HEK293 (cell line): Measurements from ENCODE around the gene C2orf78.
A peak's percentile ranks its signal among the peaks of the same experiment; 100 is the strongest.

Experiments used
- GLI4 ChIP-seq: fragments of 450-650 bp; formaldehyde crosslinking; IDR thresholded peaks from 2 replicates; pipeline ENCODE4 v1.5.1; 2016; ENCODE audit warnings: missing biosample characterization, missing genetic modification characterization
- KLF16 ChIP-seq: fragments of 450-650 bp; formaldehyde crosslinking; IDR thresholded peaks from 2 replicates; pipeline ENCODE4 v1.5.1; 2017; ENCODE audit warnings: missing biosample characterization, missing genetic modification characterization
- MYNN ChIP-seq: fragments of 450-650 bp; formaldehyde crosslinking; IDR thresholded peaks from 2 replicates; pipeline ENCODE4 v1.5.1; 2016; ENCODE audit warnings: missing biosample characterization, missing genetic modification characterization, borderline replicate concordance
- MZF1 ChIP-seq: fragments of 450-650 bp; formaldehyde crosslinking; IDR thresholded peaks from 2 replicates; pipeline ENCODE4 v1.5.1; 2017; ENCODE audit warnings: missing biosample characterization, missing genetic modification characterization, borderline replicate concordance
- SP2 ChIP-seq: fragments of 450-650 bp; formaldehyde crosslinking; IDR thresholded peaks from 2 replicates; pipeline ENCODE4 v1.5.1; 2016; ENCODE audit warnings: missing biosample characterization, missing genetic modification characterization
- ZNF112 ChIP-seq: fragments of 450-650 bp; formaldehyde crosslinking; IDR thresholded peaks from 2 replicates; pipeline ENCODE4 v1.5.0; 2017; ENCODE audit warnings: missing biosample characterization, missing genetic modification characterization
- ZNF132 ChIP-seq: fragments of 450-650 bp; formaldehyde crosslinking; IDR thresholded peaks from 2 replicates; pipeline ENCODE4 v1.5.1; 2017; ENCODE audit warnings: missing biosample characterization, missing genetic modification characterization, borderline replicate concordance
- ZNF18 ChIP-seq: fragments of 450-650 bp; formaldehyde crosslinking; IDR thresholded peaks from 2 replicates; pipeline ENCODE4 v1.5.1; 2016; ENCODE audit warnings: missing biosample characterization, missing genetic modification characterization
- ZNF202 ChIP-seq: fragments of 450-650 bp; formaldehyde crosslinking; IDR thresholded peaks from 2 replicates; pipeline ENCODE4 v1.5.1; 2016; ENCODE audit warnings: missing biosample characterization, missing genetic modification characterization, borderline replicate concordance
- ZNF214 ChIP-seq: fragments of 450-650 bp; formaldehyde crosslinking; IDR thresholded peaks from 2 replicates; pipeline ENCODE4 v1.5.1; 2017; ENCODE audit warnings: missing biosample characterization, mild to moderate bottlenecking, missing genetic modification characterization, borderline replicate concordance
- ZNF248 ChIP-seq: fragments of 450-650 bp; formaldehyde crosslinking; IDR thresholded peaks from 2 replicates; pipeline ENCODE4 v1.5.1; 2017; ENCODE audit warnings: missing biosample characterization, missing genetic modification characterization
- ZNF266 ChIP-seq: fragments of 450-650 bp; formaldehyde crosslinking; IDR thresholded peaks from 2 replicates; pipeline ENCODE4 v1.5.1; 2016; ENCODE audit warnings: missing biosample characterization, missing genetic modification characterization, low read depth
- ZNF341 ChIP-seq: fragments of 450-650 bp; formaldehyde crosslinking; IDR thresholded peaks from 2 replicates; pipeline ENCODE4; 2016; ENCODE audit warnings: low read depth, missing biosample characterization, missing genetic modification characterization
- ZNF391 ChIP-seq: fragments of 450-650 bp; formaldehyde crosslinking; IDR thresholded peaks from 2 replicates; pipeline ENCODE4 v1.5.1; 2016; ENCODE audit warnings: low read depth, missing biosample characterization, missing genetic modification characterization, borderline replicate concordance
- ZNF398 ChIP-seq: fragments of 450-650 bp; formaldehyde crosslinking; IDR thresholded peaks from 2 replicates; pipeline ENCODE4 v1.5.1; 2017; ENCODE audit warnings: missing biosample characterization, missing genetic modification characterization
- ZNF561 ChIP-seq: fragments of 450-650 bp; IDR thresholded peaks from 2 replicates; pipeline ENCODE4 v1.5.1; 2018; ENCODE audit warnings: missing biosample characterization, missing genetic modification characterization, borderline replicate concordance
- ZNF596 ChIP-seq: fragments of 450-650 bp; IDR thresholded peaks from 2 replicates; pipeline ENCODE4 v1.5.0; 2018; ENCODE audit warnings: missing biosample characterization, mild to moderate bottlenecking, missing genetic modification characterization, moderate library complexity
- ZNF623 ChIP-seq: fragments of 450-650 bp; formaldehyde crosslinking; IDR thresholded peaks from 2 replicates; pipeline ENCODE4 v1.5.1; 2016; ENCODE audit warnings: missing biosample characterization, missing genetic modification characterization
- ZNF645 ChIP-seq: fragments of 450-650 bp; formaldehyde crosslinking; IDR thresholded peaks from 2 replicates; pipeline ENCODE4; 2016; ENCODE audit warnings: missing biosample characterization, missing genetic modification characterization
- ZNF707 ChIP-seq: fragments of 450-650 bp; formaldehyde crosslinking; IDR thresholded peaks from 2 replicates; pipeline ENCODE4 v1.5.1; 2016; ENCODE audit warnings: missing biosample characterization, missing genetic modification characterization
- TF ChIP-seq, protein P1 (sequence below): fragments of 450-650 bp; formaldehyde crosslinking; IDR thresholded peaks from 2 replicates; pipeline ENCODE4 v1.5.1; 2017; ENCODE audit warnings: missing biosample characterization, missing genetic modification characterization
- TF ChIP-seq, protein P2 (sequence below): fragments of 450-650 bp; formaldehyde crosslinking; IDR thresholded peaks from 2 replicates; pipeline ENCODE4 v1.5.1; 2017; ENCODE audit warnings: missing biosample characterization, mild to moderate bottlenecking, missing genetic modification characterization, moderate library complexity
- TF ChIP-seq, protein P3 (sequence below): fragments of 450-650 bp; formaldehyde crosslinking; IDR thresholded peaks from 2 replicates; pipeline ENCODE4 v1.5.1; 2016; ENCODE audit warnings: missing biosample characterization, missing genetic modification characterization, borderline replicate concordance
- TF ChIP-seq, protein P4 (sequence below): fragments of 450-650 bp; formaldehyde crosslinking; IDR thresholded peaks from 2 replicates; pipeline ENCODE4 v1.5.1; 2016; ENCODE audit warnings: missing biosample characterization, missing genetic modification characterization

C2orf78 gene

GRCh38 chr2:73736855-73737779, 46.9 kb upstream of the C2orf78 start, which contains the start of gene TPRKB (continued):
- TF ChIP-seq ZNF266 (tag by site-specific recombination) (no peak), ZNF596 (tag by site-specific recombination) (no peak), KLF16 (tag by site-specific recombination) (peak; percentile 98), ZNF214 (tag by site-specific recombination) (no peak), ZNF398 (no peak), ZNF391 (tag by site-specific recombination) (no peak), ZNF112 (tag by site-specific recombination) (no peak), ZNF623 (tag by site-specific recombination) (no peak), MYNN (tag by site-specific recombination) (no peak), ZNF18 (tag by site-specific recombination) (no peak), SP2 (tag by site-specific recombination) (peak; percentile 97), ZNF707 (tag by site-specific recombination) (no peak), ZNF132 (tag by site-specific recombination) (no peak), MZF1 (tag by site-specific recombination) (peak; percentile 52; the same call in 1 of the 2 replicates), ZNF645 (tag by site-specific recombination) (no peak), ZNF341 (tag by site-specific recombination) (peak; percentile 53), ZNF561 (tag by site-specific recombination) (0 out of 2 replicates have a peak, but pooled peaks have one; percentile 56), ZNF202 (tag by site-specific recombination) (no peak), GLI4 (tag by site-specific recombination) (no peak), ZNF248 (tag by site-specific recombination) (no peak)
- TF ChIP-seq, protein P1, sequence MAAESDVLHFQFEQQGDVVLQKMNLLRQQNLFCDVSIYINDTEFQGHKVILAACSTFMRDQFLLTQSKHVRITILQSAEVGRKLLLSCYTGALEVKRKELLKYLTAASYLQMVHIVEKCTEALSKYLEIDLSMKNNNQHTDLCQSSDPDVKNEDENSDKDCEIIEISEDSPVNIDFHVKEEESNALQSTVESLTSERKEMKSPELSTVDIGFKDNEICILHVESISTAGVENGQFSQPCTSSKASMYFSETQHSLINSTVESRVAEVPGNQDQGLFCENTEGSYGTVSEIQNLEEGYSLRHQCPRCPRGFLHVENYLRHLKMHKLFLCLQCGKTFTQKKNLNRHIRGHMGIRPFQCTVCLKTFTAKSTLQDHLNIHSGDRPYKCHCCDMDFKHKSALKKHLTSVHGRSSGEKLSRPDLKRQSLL (tag by site-specific recombination): no peak
- TF ChIP-seq, protein P2, sequence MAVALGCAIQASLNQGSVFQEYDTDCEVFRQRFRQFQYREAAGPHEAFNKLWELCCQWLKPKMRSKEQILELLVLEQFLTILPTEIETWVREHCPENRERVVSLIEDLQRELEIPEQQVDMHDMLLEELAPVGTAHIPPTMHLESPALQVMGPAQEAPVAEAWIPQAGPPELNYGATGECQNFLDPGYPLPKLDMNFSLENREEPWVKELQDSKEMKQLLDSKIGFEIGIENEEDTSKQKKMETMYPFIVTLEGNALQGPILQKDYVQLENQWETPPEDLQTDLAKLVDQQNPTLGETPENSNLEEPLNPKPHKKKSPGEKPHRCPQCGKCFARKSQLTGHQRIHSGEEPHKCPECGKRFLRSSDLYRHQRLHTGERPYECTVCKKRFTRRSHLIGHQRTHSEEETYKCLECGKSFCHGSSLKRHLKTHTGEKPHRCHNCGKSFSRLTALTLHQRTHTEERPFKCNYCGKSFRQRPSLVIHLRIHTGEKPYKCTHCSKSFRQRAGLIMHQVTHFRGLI (tag by site-specific recombination): peak; percentile 87
- TF ChIP-seq, protein P3, sequence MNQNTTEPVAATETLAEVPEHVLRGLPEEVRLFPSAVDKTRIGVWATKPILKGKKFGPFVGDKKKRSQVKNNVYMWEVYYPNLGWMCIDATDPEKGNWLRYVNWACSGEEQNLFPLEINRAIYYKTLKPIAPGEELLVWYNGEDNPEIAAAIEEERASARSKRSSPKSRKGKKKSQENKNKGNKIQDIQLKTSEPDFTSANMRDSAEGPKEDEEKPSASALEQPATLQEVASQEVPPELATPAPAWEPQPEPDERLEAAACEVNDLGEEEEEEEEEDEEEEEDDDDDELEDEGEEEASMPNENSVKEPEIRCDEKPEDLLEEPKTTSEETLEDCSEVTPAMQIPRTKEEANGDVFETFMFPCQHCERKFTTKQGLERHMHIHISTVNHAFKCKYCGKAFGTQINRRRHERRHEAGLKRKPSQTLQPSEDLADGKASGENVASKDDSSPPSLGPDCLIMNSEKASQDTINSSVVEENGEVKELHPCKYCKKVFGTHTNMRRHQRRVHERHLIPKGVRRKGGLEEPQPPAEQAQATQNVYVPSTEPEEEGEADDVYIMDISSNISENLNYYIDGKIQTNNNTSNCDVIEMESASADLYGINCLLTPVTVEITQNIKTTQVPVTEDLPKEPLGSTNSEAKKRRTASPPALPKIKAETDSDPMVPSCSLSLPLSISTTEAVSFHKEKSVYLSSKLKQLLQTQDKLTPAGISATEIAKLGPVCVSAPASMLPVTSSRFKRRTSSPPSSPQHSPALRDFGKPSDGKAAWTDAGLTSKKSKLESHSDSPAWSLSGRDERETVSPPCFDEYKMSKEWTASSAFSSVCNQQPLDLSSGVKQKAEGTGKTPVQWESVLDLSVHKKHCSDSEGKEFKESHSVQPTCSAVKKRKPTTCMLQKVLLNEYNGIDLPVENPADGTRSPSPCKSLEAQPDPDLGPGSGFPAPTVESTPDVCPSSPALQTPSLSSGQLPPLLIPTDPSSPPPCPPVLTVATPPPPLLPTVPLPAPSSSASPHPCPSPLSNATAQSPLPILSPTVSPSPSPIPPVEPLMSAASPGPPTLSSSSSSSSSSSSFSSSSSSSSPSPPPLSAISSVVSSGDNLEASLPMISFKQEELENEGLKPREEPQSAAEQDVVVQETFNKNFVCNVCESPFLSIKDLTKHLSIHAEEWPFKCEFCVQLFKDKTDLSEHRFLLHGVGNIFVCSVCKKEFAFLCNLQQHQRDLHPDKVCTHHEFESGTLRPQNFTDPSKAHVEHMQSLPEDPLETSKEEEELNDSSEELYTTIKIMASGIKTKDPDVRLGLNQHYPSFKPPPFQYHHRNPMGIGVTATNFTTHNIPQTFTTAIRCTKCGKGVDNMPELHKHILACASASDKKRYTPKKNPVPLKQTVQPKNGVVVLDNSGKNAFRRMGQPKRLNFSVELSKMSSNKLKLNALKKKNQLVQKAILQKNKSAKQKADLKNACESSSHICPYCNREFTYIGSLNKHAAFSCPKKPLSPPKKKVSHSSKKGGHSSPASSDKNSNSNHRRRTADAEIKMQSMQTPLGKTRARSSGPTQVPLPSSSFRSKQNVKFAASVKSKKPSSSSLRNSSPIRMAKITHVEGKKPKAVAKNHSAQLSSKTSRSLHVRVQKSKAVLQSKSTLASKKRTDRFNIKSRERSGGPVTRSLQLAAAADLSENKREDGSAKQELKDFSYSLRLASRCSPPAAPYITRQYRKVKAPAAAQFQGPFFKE (tag by site-specific recombination): no peak
- TF ChIP-seq, protein P4, sequence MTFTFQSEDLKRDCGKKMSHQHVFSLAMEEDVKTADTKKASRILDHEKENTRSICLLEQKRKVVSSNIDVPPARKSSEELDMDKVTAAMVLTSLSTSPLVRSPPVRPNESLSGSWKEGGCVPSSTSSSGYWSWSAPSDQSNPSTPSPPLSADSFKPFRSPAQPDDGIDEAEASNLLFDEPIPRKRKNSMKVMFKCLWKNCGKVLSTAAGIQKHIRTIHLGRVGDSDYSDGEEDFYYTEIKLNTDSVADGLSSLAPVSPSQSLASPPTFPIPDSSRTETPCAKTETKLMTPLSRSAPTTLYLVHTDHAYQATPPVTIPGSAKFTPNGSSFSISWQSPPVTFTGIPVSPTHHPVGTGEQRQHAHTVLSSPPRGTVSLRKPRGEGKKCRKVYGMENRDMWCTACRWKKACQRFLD (tag by site-specific recombination): no peak
